Activated CD4-positive, alpha-beta T cell treated with anti-CD3 and anti-CD28 coated beads, Interleukin-2, amount 50 U/mL, for 16 hours (primary cell): ENCODE measurements around the gene UTP11.
"Not testable (repeated sequence)": the region's sequence is repeated elsewhere in the genome, so short reads cannot be mapped to it uniquely, and the experiment has no call there.

ENCODE experiments used
- DNase-seq: peaks from one replicate; pipeline ENCODE4 v3.0.0-alpha.2; 2020

The UTP11 gene, protein sequence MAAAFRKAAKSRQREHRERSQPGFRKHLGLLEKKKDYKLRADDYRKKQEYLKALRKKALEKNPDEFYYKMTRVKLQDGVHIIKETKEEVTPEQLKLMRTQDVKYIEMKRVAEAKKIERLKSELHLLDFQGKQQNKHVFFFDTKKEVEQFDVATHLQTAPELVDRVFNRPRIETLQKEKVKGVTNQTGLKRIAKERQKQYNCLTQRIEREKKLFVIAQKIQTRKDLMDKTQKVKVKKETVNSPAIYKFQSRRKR

DNA sequence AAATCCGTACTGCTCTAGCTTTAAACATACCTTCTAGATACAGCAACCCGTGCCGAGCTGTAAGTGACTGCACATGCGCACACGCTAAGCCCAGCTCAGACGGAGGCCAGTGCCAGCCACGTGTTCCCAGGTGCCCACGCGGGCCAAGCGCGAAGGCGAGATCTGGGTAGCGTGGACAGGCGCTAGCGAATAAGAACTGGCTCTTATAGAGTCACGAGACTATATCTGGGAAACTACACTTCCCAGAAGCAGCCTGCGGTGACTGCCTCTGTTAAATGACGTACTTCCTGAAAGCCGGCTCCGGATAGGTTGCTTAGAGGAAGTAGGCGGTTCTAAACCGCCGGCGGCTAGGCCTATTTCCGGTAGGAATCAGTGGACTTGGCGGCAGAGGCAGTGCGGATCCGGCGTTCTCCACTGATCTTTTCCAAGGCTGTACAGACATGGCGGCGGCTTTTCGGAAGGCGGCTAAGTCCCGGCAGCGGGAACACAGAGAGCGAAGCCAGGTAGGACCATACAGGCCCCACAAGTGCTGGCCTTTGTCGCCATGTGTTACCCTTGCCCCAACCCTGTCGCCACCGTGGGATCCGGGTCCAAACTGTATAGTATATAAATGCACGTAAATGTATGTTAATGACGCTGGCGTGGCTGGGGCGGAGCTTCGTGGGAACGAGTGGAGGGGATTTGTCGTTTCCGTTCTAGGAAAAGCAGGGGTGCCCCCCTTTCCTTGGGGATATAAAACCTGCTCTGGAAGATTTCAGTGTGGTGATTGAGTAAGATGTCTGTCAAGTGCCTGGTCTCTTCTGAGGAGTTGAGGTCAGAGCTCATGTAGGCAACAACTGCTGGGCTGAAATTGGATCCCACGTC lies at the start of gene UTP11:
Gene UTP11, plus strand, starts transcription at position 372 of the 864 bp plus-strand sequence. Its CDS starts 69 bp downstream, at position 441.
- DNase-seq, result peak; percentile 98

GRCh38 chr1:37964106-37964505 lies 48.4 kb upstream of the UTP11 start:
- not testable (repeated sequence) for DNase-seq

GRCh38 chr1:37965301-37965700 lies 47.2 kb upstream of the UTP11 start:
- DNase-seq, result no peak

DNA sequence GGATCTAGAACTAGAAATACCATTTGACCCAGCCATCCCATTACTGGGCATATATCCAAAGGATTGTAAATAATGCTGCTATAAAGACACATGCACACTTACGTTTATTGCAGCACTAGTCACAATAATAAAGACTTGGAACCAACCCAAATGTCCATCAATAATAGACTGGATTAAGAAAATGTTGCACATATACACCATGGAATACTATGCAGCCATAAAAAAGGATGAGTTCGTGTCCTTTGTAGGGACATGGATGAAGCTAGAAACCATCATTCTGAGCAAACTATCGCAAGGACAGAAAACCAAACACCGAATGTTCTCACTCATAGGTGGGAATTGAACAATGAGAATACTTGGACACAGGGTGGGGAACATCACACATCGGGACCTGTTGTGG lies 38.9 kb upstream of the UTP11 start:
- not testable (repeated sequence) for DNase-seq

DNA sequence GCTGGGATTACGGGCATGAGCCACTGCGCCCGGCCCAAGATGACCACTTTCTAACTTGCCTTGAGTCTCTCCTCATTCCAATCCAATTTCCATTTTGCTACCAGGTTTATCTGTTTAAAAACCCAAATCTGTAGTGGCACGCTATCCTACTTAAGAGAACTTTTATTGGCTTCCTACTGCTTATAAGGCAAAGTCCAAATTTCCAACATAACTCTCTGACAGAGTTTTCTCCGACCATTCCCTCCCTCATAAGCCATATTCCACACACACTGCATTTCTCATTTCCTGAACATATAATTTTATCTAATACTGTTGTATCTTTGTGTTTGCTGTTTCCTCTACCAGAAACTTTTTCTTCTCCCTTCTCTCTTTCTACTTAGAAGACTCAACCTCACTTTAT lies 38.0 kb upstream of the UTP11 start:
- no peak for DNase-seq

DNA sequence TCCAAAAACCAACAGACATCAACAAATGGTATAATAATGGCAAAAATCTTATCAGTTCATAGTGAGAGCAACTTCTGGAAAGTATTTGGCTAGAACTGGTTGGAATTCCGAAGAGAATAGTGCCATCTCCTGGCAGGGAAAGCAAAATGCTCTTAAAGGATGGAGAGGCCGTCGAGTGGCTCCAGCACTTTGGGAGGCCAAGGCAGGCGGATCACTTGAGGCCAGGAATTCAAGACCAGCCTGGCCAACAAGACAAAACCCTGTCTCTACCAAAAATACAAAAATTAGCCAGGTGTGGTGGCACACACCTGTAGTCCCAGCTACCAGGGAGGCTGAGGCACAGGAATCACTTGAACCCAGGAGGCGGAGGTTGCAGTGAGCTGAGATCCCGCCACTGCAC lies 37.5 kb upstream of the UTP11 start:
- DNase-seq, result not testable (repeated sequence)

- no peak for DNase-seq
Measured at GRCh38 chr1:37978541-37978940, 34.0 kb upstream of the UTP11 start.

DNA sequence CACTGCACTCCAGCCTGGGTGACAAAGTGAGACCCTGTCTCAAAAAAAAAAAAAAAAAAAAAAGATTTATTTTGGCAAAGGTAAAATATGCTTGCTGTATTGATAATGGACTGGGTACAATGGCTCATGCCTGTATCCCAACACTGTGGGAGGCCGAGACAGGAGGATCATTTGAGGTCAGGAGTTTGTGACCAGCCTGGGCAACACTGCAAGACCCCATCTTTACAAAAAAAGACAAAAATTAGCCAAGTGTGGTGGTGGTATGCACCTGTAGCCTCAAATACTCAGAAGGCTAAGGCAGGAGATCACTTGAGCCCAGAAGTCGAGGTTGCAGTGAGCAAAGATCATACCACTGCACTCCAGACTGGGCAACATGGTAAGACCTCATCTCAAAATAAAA lies 29.0 kb upstream of the UTP11 start:
- DNase-seq, result no peak

GRCh38 chr1:37987679-37988078 lies 24.9 kb upstream of the UTP11 start:
- DNase-seq, result no peak

DNA sequence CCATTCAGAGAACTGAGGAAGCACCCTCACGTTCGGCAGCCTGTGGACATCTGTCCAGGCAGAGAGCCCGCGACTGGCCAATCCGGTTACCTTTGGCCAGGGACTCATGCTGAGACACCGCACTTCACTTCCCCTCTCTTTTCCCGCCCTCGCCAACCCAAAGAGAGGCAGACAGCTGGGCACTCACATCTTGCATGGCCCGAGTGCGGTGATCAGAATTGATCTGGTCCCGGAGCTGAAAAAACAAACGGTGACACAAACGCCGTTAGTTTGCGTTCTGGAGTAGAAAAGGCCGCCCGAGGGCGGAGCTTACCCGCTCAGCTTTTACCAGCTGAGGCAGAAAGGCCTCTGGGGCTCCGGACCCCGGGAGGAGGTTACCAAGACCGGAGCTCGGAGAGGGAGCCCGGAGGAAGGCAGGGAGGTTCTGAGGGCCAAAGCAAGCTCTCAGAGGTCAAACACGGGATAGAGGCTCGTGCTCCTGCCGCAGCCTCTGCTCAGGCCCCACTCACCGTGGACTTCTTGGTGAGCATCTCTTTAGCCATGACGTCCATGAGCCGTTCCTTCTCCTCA lies 23.1 kb upstream of the UTP11 start:
- peak; percentile 35 for DNase-seq

DNA sequence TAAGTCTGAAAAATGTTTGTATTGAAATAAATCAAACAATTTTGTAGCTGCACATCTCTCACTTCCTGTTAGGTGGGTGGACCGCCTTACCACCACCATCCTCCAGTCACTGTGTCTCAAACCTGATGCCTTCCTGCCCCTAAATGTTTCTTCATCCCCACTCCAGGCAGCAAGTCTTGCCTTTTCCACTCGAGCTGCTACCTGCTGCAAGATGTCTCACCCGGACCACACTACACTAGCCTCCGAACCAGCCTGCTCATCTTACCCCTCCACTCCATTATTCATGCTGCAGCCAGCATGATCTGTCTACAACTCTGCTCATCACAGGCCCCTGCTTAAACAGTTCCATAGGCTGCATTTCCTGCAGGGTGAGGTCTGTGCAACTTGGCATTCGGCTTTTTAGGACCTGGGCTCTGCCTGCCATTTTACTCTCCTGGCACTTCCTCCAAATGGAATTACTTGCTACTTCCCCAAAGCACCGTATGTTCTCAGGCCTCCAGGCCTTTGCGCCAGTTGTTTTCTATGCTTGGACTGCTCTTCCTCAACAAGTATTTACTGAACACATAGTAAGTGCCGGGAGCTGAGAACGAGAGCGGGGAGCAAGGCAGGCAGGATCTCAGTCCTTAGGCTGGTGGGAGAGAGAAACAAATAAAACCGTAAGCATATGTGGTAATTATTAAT lies 17.5 kb upstream of the UTP11 start:
- DNase-seq, result no peak

- no peak for DNase-seq
Measured at GRCh38 chr1:37995751-37996345, 16.7 kb upstream of the UTP11 start.

DNA sequence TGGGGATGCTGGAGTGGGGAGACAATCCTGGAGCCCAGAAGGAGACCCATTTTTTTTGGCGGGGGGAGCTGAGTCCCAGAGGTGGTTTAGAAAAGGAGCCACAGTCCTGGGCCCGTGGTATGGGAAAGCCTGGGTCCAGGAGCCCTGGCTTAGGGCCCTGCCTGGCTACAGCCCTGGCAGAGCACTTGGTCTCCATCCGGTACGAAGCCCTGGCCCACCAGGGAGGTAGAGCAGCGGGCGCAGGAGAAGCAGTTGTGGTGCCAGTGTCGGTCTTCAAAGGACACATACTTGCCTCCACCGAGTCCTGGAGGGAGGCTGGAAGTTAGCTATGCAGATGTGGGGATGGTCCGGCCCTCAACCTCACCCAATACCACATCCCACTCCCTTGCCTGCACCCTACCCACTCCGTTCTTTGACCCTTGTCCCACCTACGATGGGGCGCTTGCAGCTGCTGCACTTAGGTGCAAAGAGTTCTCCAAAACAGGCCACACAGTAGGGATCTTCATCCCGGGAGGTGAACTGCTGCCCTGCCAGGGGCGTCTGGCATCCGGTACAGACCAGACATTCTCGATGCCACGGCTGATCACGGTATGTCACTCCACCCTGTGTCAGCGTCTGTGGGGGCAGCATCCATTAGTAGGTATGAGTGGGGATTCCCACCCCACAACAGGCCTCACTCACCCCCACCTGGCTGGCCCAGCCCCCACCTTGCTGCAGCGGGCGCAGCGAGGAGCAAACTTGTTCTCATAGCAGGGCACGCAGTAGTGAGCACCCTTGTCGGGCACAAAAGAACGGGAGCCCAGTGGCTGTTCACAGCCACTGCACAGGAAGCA lies 15.1 kb upstream of the UTP11 start:
- DNase-seq, result no peak

DNA sequence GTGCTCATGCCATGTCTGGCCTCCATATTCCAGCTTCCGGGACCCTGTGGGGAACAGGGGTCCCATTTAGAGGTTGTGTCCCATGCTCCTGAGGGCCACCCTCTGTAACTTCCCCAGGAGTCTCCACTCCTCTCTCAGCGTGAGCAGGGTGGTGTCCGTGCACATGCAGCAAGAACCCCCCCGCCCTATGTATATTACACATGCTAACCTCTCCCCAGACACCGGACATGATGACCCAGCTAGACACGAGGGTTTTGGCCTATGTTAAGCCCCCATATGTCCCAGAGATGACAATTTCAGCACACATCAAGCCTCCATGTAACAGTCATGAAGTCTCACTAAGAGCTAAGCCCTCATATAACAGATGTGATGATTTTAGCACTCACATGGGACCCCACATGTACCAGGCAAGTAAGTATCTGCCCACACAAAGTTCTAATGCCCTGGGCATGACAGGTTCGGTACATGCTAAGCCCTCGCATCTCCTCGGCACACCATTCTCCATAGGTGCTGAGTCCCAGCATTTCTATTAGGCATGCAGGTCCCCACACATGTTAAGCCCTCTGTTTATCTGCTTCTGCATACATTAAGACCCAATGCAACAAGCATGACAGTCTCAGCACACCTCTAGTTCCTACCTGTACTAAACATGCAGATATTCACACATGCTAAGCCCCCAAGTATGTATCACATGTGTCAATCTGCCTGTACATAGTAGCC lies 14.3 kb upstream of the UTP11 start:
- no peak for DNase-seq

DNA sequence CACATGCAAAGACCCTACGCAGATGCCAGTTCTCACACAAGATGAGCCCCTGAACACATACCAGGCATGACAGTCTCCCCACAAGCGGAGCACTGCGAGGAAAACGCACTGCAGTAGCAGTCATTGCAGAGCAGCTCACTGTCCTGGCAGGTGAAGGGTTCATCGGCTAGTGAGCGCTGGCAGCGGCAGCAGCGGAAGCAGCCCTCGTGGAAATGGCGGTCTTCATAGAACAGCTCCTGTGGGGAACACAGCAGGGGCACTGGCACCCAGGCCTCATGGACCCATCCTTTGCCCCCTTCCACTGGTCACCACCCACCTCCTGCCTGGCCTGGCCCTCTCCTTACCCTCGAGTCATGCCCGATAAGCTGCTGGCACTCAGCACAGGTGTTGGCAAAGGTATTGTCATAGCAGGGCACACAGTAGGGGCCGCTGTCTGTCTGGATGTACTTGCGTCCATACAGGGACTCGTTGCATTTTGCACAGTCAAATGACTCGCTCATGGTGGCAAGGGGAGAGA lies 13.6 kb upstream of the UTP11 start:
- DNase-seq, result no peak

DNA sequence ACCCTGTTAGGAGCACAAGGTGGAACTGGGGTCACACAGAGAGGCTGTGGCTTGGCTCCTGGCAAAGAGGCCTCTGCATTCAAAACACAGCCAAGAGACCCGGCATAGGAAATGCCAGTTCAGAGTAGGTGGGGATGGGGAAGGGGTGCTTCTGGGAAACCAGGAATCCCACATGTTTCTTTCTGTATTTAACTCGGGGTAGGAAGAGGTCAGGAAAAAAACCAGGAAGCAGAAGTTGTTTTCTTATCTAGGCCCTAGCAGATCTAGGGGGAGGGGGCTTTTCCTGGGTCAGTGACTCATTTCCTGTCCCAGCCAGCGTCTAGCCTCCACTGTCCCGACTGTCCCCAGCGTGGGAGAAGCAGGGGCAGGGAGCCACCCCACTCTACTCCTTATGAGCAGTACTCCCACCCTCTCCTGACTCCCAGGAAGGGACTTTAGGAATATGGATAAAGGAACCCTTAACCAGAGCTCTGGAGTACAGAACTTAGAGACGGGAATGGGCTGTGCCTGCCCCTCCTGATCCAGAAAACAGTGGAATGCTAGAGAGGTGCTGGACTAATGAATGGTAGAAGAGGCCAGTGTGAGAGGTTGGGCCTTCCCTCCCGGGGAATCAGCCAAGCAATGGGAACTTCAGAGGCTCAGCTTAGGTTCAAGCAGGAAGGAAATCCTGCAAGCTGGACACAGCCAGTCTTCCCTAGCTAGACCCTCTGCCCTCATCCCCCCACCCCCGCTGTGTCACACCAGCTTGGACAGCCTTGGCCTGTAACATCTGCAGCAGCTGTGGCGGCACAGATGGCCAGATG lies 12.9 kb upstream of the UTP11 start:
- no peak for DNase-seq

DNA sequence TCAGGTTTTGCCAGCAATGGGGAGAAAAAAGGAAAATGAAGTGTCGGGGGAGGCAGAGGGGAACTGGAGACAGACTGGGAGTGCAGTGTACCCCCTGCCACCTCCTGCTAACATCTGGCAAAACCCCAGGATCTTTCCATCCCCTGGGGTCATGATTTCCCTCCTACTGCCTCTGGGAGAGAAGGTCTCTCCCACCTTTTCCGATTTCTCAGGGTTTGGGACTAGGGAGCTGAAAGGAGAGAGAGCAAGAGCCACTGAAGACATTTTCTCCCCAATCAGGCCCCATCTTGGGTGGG lies 12.4 kb upstream of the UTP11 start:
- DNase-seq, result no peak

- no peak for DNase-seq
Measured at GRCh38 chr1:38000529-38001455, 11.7 kb upstream of the UTP11 start.
